Adipose tissue (tissue), 3 donors: ENCODE measurements around the gene RBM10. TPM values are rescaled to one million over a fixed set of nuclear protein-coding genes. Genes with fewer than 3 reads are reported as not detected.

Source experiments
- polyA plus RNA-seq, 3 donors: library from polyadenylated mRNA; stranded (reverse); fragments of 200-250 nt; gene quantifications; one replicate each; pipeline ENCODE4 v1.2.3, GENCODE V29; 2013
- donor health status: healthy with polysubstance abuse.
- donor health status: Bipolar disorder and iron deficiency.
- donor health status: healthy.

RBM10 gene
- polyA plus RNA-seq, 3 donors = 22.3 to 25.2 (median 22.6) TPM

Other genes with a start within 250 kb of the RBM10 start
- 1 to 10 TPM; 1.8 to 4.9 (median 2.5) TPM for gene JADE3, start 232.8 kb upstream of the RBM10 start, polyA plus RNA-seq
- gene RGN, start 66.8 kb upstream of the RBM10 start, polyA plus RNA-seq = 10 to 100 TPM in 1 of 3 donors, 1 to 10 TPM in 2; 6.0 to 10.0 (median 8.1) TPM
- gene NDUFB11, start 519 bp upstream of the RBM10 start, polyA plus RNA-seq = 10 to 100 TPM; 70.4 to 97.2 (median 81.8) TPM
- 100 to 1,000 TPM in 1 of 3 donors, 10 to 100 TPM in 2; 46.3 to 120 (median 80.0) TPM for gene UBA1, start 48.6 kb downstream of the RBM10 start, polyA plus RNA-seq
- 10 to 100 TPM; 32.7 to 72.4 (median 47.0) TPM for gene CDK16, start 73.5 kb downstream of the RBM10 start, polyA plus RNA-seq
- gene USP11, start 87.8 kb downstream of the RBM10 start, polyA plus RNA-seq = 10 to 100 TPM; 14.1 to 27.2 (median 25.6) TPM
- gene ZNF157, start 225.4 kb downstream of the RBM10 start, polyA plus RNA-seq = not detected